CD4-positive, alpha-beta T cell (primary cell): ENCODE measurements around the gene EHBP1L1. TPM values are rescaled to one million over a fixed set of nuclear protein-coding genes. Genes with fewer than 3 reads are reported as not detected.

Experiments used
- ATAC-seq: fragments of 200-7000 bp; cut with Tn5 transposase; one replicate; pipeline ENCODE4 v1.10.0; 2022; ENCODE audit warnings: mild to moderate bottlenecking; ENCODE audit not compliant: poor library complexity
- CTCF ChIA-PET: fragments of 350-600 bp; sonication (Branson Sonifier 250); formaldehyde crosslinking; loops from one replicate; lab custom pipeline; 2021; ENCODE audit warnings: antibody characterized with exemption, inconsistent platforms; lab: Charles Lee
- POLR2A ChIA-PET: fragments of 350-600 bp; sonication (Branson Sonifier 250); formaldehyde crosslinking; loops from one replicate; lab custom pipeline; 2021; ENCODE audit warnings: antibody characterized with exemption, inconsistent platforms; lab: Charles Lee
- DNase-seq, 14 experiments: peaks; one replicate each; pipeline ENCODE4 v3.0.0-alpha.2; 2013 to 2020; ENCODE audit warnings: mixed read lengths in 2 of 14
- H3K27ac ChIP-seq, 2 donors: one replicate each; pipeline versions ENCODE4 v1.5.1 to v1.7.0; 2013; ENCODE audit warnings: low read length in 2 of 2, low read depth in 1 of 2, mild to moderate bottlenecking in 1 of 2
- H3K27me3 ChIP-seq, 2 experiments: 1 replicate in 1 of 2; 2 replicates in 1 of 2; pipeline versions ENCODE4 v1.6.1 to v1.7.0; 2013; ENCODE audit warnings: low read length in 2 of 2, control low read depth in 1 of 2, mild to moderate bottlenecking in 1 of 2, moderate library complexity in 1 of 2; ENCODE audit not compliant: insufficient read depth in 2 of 2, control insufficient read depth in 1 of 2
- H3K36me3 ChIP-seq: one replicate; pipeline ENCODE4 v1.6.1; 2013; ENCODE audit warnings: low read length, control low read depth; ENCODE audit not compliant: insufficient read depth
- H3K4me1 ChIP-seq: one replicate; pipeline ENCODE4 v1.6.1; 2013; ENCODE audit warnings: low read length, control low read depth; ENCODE audit not compliant: insufficient read depth
- H3K4me3 ChIP-seq: one replicate; pipeline ENCODE4 v1.5.1; 2013; ENCODE audit warnings: mild to moderate bottlenecking, low read length, moderate library complexity
- H3K9me3 ChIP-seq, 2 experiments: 1 replicate in 1 of 2; 2 replicates in 1 of 2; pipeline versions ENCODE4 v1.6.1 to v1.7.0; 2013; ENCODE audit warnings: low read length in 2 of 2, mild to moderate bottlenecking in 2 of 2, control low read depth in 1 of 2, moderate library complexity in 1 of 2; ENCODE audit not compliant: control insufficient read depth in 1 of 2, insufficient read depth in 1 of 2
- H3K27ac Mint-ChIP-seq: one replicate; pipeline ENCODE4 v1.8.0; 2020; ENCODE audit warnings: mixed read lengths
- H3K27me3 Mint-ChIP-seq: one replicate; pipeline ENCODE4 v1.8.0; 2021; ENCODE audit warnings: mixed read lengths
- H3K36me3 Mint-ChIP-seq: one replicate; pipeline ENCODE4 v1.8.0; 2021; ENCODE audit warnings: low read depth, mixed read lengths
- H3K4me1 Mint-ChIP-seq: one replicate; pipeline ENCODE4 v1.8.0; 2021; ENCODE audit warnings: low read depth, mixed read lengths
- H3K4me3 Mint-ChIP-seq: one replicate; pipeline ENCODE4 v1.8.0; 2020; ENCODE audit warnings: mild to moderate bottlenecking, mixed read lengths
- H3K9me3 Mint-ChIP-seq: one replicate; pipeline ENCODE4 v1.8.0; 2020; ENCODE audit warnings: mixed read lengths
- CTCF ChIP-seq: fragments of 200-600 bp; IDR thresholded peaks from one replicate; pipeline ENCODE4 v1.8.0; 2022; ENCODE audit warnings: antibody characterized with exemption, mild to moderate bottlenecking
- intact Hi-C, 2 experiments: fragments of 100-400 bp; cut with DNase I in 1 of 2; cut with micrococcal nuclease in 1 of 2; formaldehyde crosslinking; loops; one replicate each; pipeline versions ENCODE4 v1.15.1 to v1.9.0; 2023 to 2025; cut with DNase I, micrococcal nuclease
- total RNA-seq, 174 experiments: library from RNA in 2 of 174; stranded (reverse) in 2 of 174; gene quantifications; one replicate each; pipeline ENCODE4 v1.2.3 and lab custom pipeline; 2021 to 2026

EHBP1L1 gene
- total RNA-seq, 2 experiments from 2014 or later = 82.6 to 88.5 TPM

GRCh38 chr11:65569973-65570918 lies 5.6 kb upstream of the EHBP1L1 start, which contains the start of gene ZNRD2:
TSS of gene ZNRD2 (plus strand) at chr11:65570477. CDS start at chr11:65570492, 15 bp downstream.
- Histone ChIP-seq H3K27ac (peak within 1 kb of the TSS; percentile 99 to 100), H3K36me3 (peaks cover 19% of the 10 kb centered on the region), H3K4me1 (peaks cover 87% of the 10 kb centered on the region), H3K27me3 (no peaks in the 10 kb centered on the region), H3K9me3 (no peaks in the 10 kb centered on the region), H3K4me3 (peak within 1 kb of the TSS; percentile 89)
- peak within 1 kb of the TSS; percentile 98 for H3K27ac Mint-ChIP-seq
- DNase-seq (peak; percentile 96 to 100 (median 98)), ATAC-seq (peak; percentile 71)
- CTCF ChIA-PET = interaction anchor here (0.9 to 4.4 kb wide), 6 partner anchors 10 to 29 kb away, joined by 3 to 64 read pairs (median 6); partner anchors contain the start of gene LTBP3
- H3K9me3 Mint-ChIP-seq = no peaks in the 10 kb centered on the region
- POLR2A ChIA-PET = interaction anchor here (0.6 to 5.5 kb wide), 27 partner anchors 9 to 1046 kb away, joined by 3 to 92 read pairs (median 6); partner anchors contain the start of genes CFL1, KAT5, LTBP3 and MALAT1
- H3K27me3 Mint-ChIP-seq = no peaks in the 10 kb centered on the region
- peaks cover 86% of the 10 kb centered on the region for H3K4me1 Mint-ChIP-seq
- TF ChIP-seq CTCF = no peak
- H3K36me3 Mint-ChIP-seq = peaks cover 49% of the 10 kb centered on the region
- H3K4me3 Mint-ChIP-seq = peak within 1 kb of the TSS; percentile 100
- intact Hi-C loops = loop anchor here (1.0 to 10.0 kb wide), 6 partner anchors 17 to 543 kb away; partner anchors contain the start of genes PCNX3 (in 1 of the 2), RELA (in 1 of the 2), SCYL1 (in 1 of the 2) and SNX15 (in 1 of the 2)

DNA sequence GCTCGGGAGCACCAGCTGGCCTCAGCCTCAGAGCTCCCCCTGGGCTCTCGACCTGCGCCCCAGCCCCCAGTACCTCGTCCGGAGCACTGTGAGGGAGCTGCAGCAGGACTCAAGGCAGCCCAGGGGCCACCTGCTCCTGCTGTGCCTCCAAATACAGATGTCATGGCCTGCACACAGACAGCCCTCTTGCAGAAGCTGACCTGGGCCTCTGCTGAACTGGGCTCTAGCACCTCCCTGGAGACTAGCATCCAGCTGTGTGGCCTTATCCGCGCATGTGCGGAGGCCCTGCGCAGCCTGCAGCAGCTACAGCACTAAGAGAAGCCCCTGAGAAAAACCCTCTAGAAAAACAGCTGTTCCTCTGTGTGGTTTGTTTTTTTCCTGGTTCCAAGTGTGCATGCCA lies 4.4 kb upstream of the EHBP1L1 start:
- CTCF ChIA-PET = interaction anchor here (0.5 to 4.4 kb wide), 6 partner anchors 17 to 103 kb away, joined by 3 to 64 read pairs (median 10); no protein-coding TSS in a partner anchor
- Mint-ChIP-seq H3K4me1 (peaks cover 79% of the 10 kb centered on the region), H3K36me3 (peaks cover 47% of the 10 kb centered on the region), H3K4me3 (peak overlapping the region; percentile 100), H3K9me3 (no peaks in the 10 kb centered on the region), H3K27ac (peak overlapping the region; percentile 98), H3K27me3 (no peaks in the 10 kb centered on the region)
- Histone ChIP-seq H3K27me3 (no peaks in the 10 kb centered on the region), H3K9me3 (no peaks in the 10 kb centered on the region), H3K36me3 (peaks cover 19% of the 10 kb centered on the region), H3K4me1 (peaks cover 82% of the 10 kb centered on the region), H3K4me3 (peak overlapping the region; percentile 89), H3K27ac (peak overlapping the region; percentile 99 to 100)
- intact Hi-C loops = loop anchor here (5.0 to 10.0 kb wide), 3 partner anchors 47 to 544 kb away; partner anchors contain the start of genes RELA (in 1 of the 2), SCYL1 (in 1 of the 2) and SNX15 (in 1 of the 2)
- ATAC-seq = no peak
- POLR2A ChIA-PET = interaction anchor here (0.6 to 5.5 kb wide), 19 partner anchors 10 to 510 kb away, joined by 3 to 92 read pairs (median 15); partner anchors contain the start of genes KAT5, LTBP3, MALAT1 and MAP3K11
- peak in 1 of 14 experiments; percentile 44 for DNase-seq
- TF ChIP-seq CTCF = no peak

DNA sequence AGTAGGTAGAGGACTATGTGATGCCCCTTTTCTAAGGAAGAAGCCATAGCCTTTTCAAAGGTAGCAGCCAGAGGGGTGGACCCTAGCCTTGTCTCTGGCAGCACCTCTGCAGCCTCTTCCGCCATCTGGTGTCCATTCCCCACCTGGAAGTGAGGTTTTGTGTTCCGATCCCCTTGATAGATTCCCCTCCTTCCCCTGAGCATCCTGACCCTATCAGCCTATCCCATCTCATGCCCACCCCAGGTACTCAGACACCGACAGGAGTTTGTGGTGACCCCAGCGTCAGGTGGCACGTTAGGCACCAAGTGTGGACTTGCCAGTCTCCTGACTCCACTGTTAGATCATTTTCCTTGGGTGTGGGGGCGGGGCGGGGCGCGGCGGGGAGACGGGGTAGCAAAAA lies 3.9 kb upstream of the EHBP1L1 start:
- no peak for ATAC-seq
- Mint-ChIP-seq H3K27ac (peak overlapping the region; percentile 98), H3K4me1 (peaks cover 78% of the 10 kb centered on the region), H3K27me3 (no peaks in the 10 kb centered on the region), H3K36me3 (peaks cover 52% of the 10 kb centered on the region), H3K9me3 (no peaks in the 10 kb centered on the region), H3K4me3 (peak overlapping the region; percentile 100)
- Histone ChIP-seq H3K27me3 (no peaks in the 10 kb centered on the region), H3K4me1 (peaks cover 82% of the 10 kb centered on the region), H3K4me3 (peak overlapping the region; percentile 89), H3K9me3 (no peaks in the 10 kb centered on the region), H3K27ac (peak overlapping the region; percentile 69 to 99), H3K36me3 (peaks cover 19% of the 10 kb centered on the region)
- peak; percentile 15 for TF ChIP-seq CTCF
- ChIA-PET POLR2A (interaction anchor here (0.6 to 5.5 kb wide), 28 partner anchors 10 to 793 kb away, joined by 3 to 92 read pairs (median 6); partner anchors contain the start of genes KAT5, MALAT1, MAP3K11 and NEAT1), CTCF (interaction anchor here (0.7 to 4.4 kb wide), 6 partner anchors 16 to 288 kb away, joined by 3 to 64 read pairs (median 7); no protein-coding TSS in a partner anchor)
- peak in 3 of 14 experiments; percentile 44 to 69 (median 45) for DNase-seq
- intact Hi-C loops = loop anchor here (1.0 to 10.0 kb wide), 4 partner anchors 32 to 545 kb away; partner anchors contain the start of genes RELA (in 1 of the 2), SCYL1 (in 1 of the 2) and SNX15 (in 1 of the 2)
